ENCODE results near the gene ROR2. TPM values are rescaled to one million over a fixed set of nuclear protein-coding genes. Genes with fewer than 3 reads are reported as not detected.

The ROR2 gene
- total and polyA plus RNA-seq, 5 donors, result 20.1 to 38.9 (median 35.3) TPM

- Histone ChIP-seq H3K27me3 (ENCODE audit: control insufficient read depth, insufficient read depth) (no peaks in the 10 kb centered on the region), H3K4me3 (ENCODE audit: low read length) (no peak overlapping the region), H3K27ac (ENCODE audit: low read length) (no peak overlapping the region), H3K4me1 (ENCODE audit: control insufficient read depth, insufficient read depth, low read length) (peaks cover 2% of the 10 kb centered on the region), H3K9me3 (ENCODE audit: control insufficient read depth, low read length) (no peaks in the 10 kb centered on the region)
- intact Hi-C loops (cut with DNase I), result no loop called here
- DNase-seq (no peak), ATAC-seq (no peak)
- WGBS, result 48% methylated on average over 6 of the region's 6 CpGs
These were observed 372.4 kb downstream of the ROR2 start for GRCh38 chr9:91577633-91578061.

DNA sequence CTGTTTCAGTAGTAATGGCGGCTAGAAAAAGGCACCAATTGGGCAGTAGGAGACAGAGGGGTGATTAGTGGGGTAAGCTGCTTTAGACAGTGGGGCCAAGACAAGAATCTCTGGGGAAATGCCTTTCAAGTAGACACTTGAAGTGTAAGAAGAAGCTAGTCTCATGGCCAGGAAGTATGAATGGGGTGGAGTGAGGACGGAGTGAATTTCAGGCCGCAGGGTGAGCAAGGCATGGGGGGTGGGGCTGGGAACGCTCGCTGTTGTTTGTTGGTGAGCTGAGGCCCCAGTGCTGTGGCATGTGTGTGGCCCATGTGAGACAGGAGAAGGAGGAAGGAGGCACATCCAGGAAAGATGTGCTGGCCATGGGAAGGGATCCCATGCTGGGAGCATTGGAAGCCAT is 377.2 kb downstream of the ROR2 start:
- intact Hi-C loops (cut with DNase I), result no loop called here
- no peak for ATAC-seq
- 77% methylated on average over 5 of the region's 5 CpGs for WGBS

GRCh38 chr9:91572044-91572443 is 378.0 kb downstream of the ROR2 start:
- intact Hi-C loops (cut with DNase I), result no loop called here
- Histone ChIP-seq H3K27ac (ENCODE audit: low read length) (no peak overlapping the region), H3K9me3 (ENCODE audit: control insufficient read depth, low read length) (no peaks in the 10 kb centered on the region), H3K27me3 (ENCODE audit: control insufficient read depth, insufficient read depth) (no peaks in the 10 kb centered on the region), H3K4me3 (ENCODE audit: low read length) (no peak overlapping the region), H3K4me1 (ENCODE audit: control insufficient read depth, insufficient read depth, low read length) (no peaks in the 10 kb centered on the region)
- DNase-seq, result no peak
- ATAC-seq, result no peak
- WGBS, result 26% methylated on average over 4 of the region's 4 CpGs

More for the DNA sequence above, 377.2 kb downstream of the ROR2 start:
- no peak overlapping the region for H3K4me3 ChIP-seq (ENCODE audit: low read length)
- no peaks in the 10 kb centered on the region for H3K27me3 ChIP-seq (ENCODE audit: control insufficient read depth, insufficient read depth)
- DNase-seq, result no peak
- no peak overlapping the region for H3K27ac ChIP-seq (ENCODE audit: low read length)
- H3K9me3 ChIP-seq (ENCODE audit: control insufficient read depth, low read length), result no peaks in the 10 kb centered on the region
- no peaks in the 10 kb centered on the region for H3K4me1 ChIP-seq (ENCODE audit: control insufficient read depth, insufficient read depth, low read length)

DNA sequence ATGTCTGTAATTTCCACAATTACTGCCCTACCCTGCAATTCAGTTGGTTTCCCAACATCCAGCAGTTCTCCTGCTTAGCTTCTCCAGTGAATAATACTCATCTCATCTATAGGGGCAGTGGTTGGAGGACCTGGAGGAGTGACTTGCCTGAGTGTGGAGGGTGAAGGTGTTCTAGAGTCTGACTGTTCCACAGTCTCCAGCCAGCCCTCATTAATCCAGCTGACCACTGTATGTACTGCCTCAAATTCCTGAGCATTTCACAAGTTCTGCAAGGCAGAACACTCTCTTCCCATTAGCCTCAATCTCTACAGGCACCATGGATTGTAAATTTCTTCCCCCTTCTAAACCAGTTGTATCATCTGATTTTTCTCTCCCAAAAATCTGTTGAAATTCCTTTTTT is 379.0 kb downstream of the ROR2 start:
- Histone ChIP-seq H3K4me1 (ENCODE audit: control insufficient read depth, insufficient read depth, low read length) (no peaks in the 10 kb centered on the region), H3K27me3 (ENCODE audit: control insufficient read depth, insufficient read depth) (no peaks in the 10 kb centered on the region), H3K4me3 (ENCODE audit: low read length) (no peak overlapping the region), H3K27ac (ENCODE audit: low read length) (no peak overlapping the region), H3K9me3 (ENCODE audit: control insufficient read depth, low read length) (no peaks in the 10 kb centered on the region)
- DNase-seq, result no peak
- no peak for ATAC-seq
- intact Hi-C loops (cut with DNase I), result no loop called here

- intact Hi-C loops (cut with DNase I), result no loop called here
- Histone ChIP-seq H3K4me1 (ENCODE audit: control insufficient read depth, insufficient read depth, low read length) (no peaks in the 10 kb centered on the region), H3K27me3 (ENCODE audit: control insufficient read depth, insufficient read depth) (no peaks in the 10 kb centered on the region), H3K27ac (ENCODE audit: low read length) (no peak overlapping the region), H3K4me3 (ENCODE audit: low read length) (no peak overlapping the region), H3K9me3 (ENCODE audit: control insufficient read depth, low read length) (no peaks in the 10 kb centered on the region)
- WGBS, result 70% methylated on average over 12 of the region's 12 CpGs
- ATAC-seq (peak in 1 of 2 donors; percentile 33), DNase-seq (no peak)
These were observed 382.3 kb downstream of the ROR2 start for GRCh38 chr9:91567642-91568274.

DNA sequence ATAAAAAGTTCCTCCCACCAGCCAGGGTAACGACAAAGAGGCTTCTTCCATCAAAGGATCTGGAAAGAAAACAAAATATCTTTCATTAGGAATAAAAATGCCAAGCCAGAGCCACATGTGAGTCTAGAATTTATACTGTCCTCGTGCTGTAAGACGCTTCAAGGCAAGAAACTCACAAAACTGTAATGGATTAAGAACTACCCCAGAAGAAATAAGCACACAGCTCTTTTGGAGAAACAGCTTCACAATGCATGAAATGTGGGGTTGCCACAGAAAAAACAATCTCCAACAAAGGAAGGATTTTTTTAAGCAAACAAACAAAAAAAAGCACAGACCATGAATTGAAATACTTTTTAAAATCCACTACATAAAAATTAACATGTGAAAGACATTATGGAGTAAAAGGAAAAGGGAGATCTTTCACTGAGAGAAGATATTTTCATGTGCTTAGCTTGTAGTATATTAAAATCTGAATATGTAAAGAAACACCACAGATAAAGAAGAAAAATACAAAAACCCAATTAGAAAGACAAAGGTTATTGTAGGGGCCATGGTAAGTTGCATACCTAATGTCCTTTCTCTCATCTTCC is 385.9 kb downstream of the ROR2 start:
- intact Hi-C loops (cut with DNase I), result no loop called here
- 56% methylated on average over 3 of the region's 3 CpGs for WGBS
- ATAC-seq, result no peak

DNA sequence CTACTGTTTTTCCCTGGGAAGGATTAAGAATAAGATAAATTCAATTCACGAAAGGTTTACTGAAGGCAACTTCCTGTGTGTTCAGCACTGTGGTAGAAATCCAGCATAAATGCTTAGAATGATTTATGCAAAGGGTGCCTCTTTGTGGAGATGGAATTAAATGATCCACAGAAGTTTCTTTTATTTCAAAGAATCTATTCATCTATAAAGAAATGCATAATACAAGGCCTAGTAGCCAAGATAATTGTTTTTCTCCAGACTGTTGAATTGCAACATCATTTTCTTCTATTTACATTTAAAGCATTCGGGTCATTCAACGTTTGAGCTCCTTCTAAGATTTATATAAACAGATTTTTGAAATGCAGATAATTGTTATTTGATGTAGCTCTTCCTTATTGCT is 387.6 kb downstream of the ROR2 start:
- intact Hi-C loops (cut with DNase I), result no loop called here
- Histone ChIP-seq H3K27me3 (ENCODE audit: control insufficient read depth, insufficient read depth) (no peaks in the 10 kb centered on the region), H3K27ac (ENCODE audit: low read length) (no peak overlapping the region), H3K4me1 (ENCODE audit: control insufficient read depth, insufficient read depth, low read length) (no peaks in the 10 kb centered on the region), H3K4me3 (ENCODE audit: low read length) (no peak overlapping the region), H3K9me3 (ENCODE audit: control insufficient read depth, low read length) (no peaks in the 10 kb centered on the region)
- no peak for ATAC-seq
- WGBS, result 57% methylated on average over 3 of the region's 3 CpGs
- DNase-seq, result no peak

More for the DNA sequence above, 385.9 kb downstream of the ROR2 start:
- Histone ChIP-seq H3K4me1 (ENCODE audit: control insufficient read depth, insufficient read depth, low read length) (no peaks in the 10 kb centered on the region), H3K27me3 (ENCODE audit: control insufficient read depth, insufficient read depth) (no peaks in the 10 kb centered on the region), H3K4me3 (ENCODE audit: low read length) (no peak overlapping the region), H3K27ac (ENCODE audit: low read length) (no peak overlapping the region), H3K9me3 (ENCODE audit: control insufficient read depth, low read length) (no peaks in the 10 kb centered on the region)
- no peak for DNase-seq

DNA sequence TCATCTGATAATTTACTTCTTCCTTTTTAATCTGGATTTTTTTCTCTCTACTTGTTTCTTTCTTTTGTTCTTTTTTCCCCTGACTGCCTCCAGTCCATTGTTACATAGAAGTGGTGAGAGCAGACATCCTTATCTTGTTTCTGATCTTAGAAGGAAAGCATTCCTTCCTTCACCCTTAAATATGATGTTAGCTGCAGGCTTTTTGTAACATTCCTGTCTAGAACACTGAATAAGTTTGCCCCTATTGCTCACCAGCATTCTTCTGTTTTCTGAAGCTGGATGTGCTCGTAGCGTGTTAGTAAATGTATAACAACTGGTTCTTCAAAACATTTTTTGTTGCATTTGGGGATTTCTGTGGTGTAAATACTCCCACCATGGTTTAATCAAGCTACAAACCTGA is 389.7 kb downstream of the ROR2 start:
- no peak overlapping the region for H3K4me3 ChIP-seq (ENCODE audit: low read length)
- no peaks in the 10 kb centered on the region for H3K4me1 ChIP-seq (ENCODE audit: control insufficient read depth, insufficient read depth, low read length)
- no peaks in the 10 kb centered on the region for H3K9me3 ChIP-seq (ENCODE audit: control insufficient read depth, low read length)
- DNase-seq (no peak), ATAC-seq (no peak)
- no peaks in the 10 kb centered on the region for H3K27me3 ChIP-seq (ENCODE audit: control insufficient read depth, insufficient read depth)
- WGBS, result 92% methylated on average over 2 of the region's 2 CpGs
- intact Hi-C loops (cut with DNase I), result no loop called here
- H3K27ac ChIP-seq (ENCODE audit: low read length), result no peak overlapping the region

- Histone ChIP-seq H3K9me3 (ENCODE audit: control insufficient read depth, low read length) (no peaks in the 10 kb centered on the region), H3K27ac (ENCODE audit: low read length) (no peak overlapping the region), H3K4me3 (ENCODE audit: low read length) (no peak overlapping the region), H3K27me3 (ENCODE audit: control insufficient read depth, insufficient read depth) (no peaks in the 10 kb centered on the region), H3K4me1 (ENCODE audit: control insufficient read depth, insufficient read depth, low read length) (no peaks in the 10 kb centered on the region)
- intact Hi-C loops (cut with DNase I), result no loop called here
- 54% methylated on average over 2 of the region's 2 CpGs for WGBS
- DNase-seq, result no peak
- no peak for ATAC-seq
These were observed 391.1 kb downstream of the ROR2 start for GRCh38 chr9:91558879-91559278.

- Histone ChIP-seq H3K27ac (ENCODE audit: low read length) (no peak overlapping the region), H3K9me3 (ENCODE audit: control insufficient read depth, low read length) (no peaks in the 10 kb centered on the region), H3K4me3 (ENCODE audit: low read length) (no peak overlapping the region), H3K27me3 (ENCODE audit: control insufficient read depth, insufficient read depth) (no peaks in the 10 kb centered on the region), H3K4me1 (ENCODE audit: control insufficient read depth, insufficient read depth, low read length) (no peaks in the 10 kb centered on the region)
- DNase-seq (no peak), ATAC-seq (no peak)
- intact Hi-C loops (cut with DNase I), result no loop called here
- WGBS, result 90% methylated on average over 3 of the region's 3 CpGs
These were observed 391.6 kb downstream of the ROR2 start for GRCh38 chr9:91558395-91558794.

GRCh38 chr9:91557327-91557726 is 392.7 kb downstream of the ROR2 start:
- ATAC-seq (no peak), DNase-seq (no peak)
- WGBS, result 62% methylated on average over 2 of the region's 2 CpGs
- Histone ChIP-seq H3K27me3 (ENCODE audit: control insufficient read depth, insufficient read depth) (no peaks in the 10 kb centered on the region), H3K27ac (ENCODE audit: low read length) (no peak overlapping the region), H3K9me3 (ENCODE audit: control insufficient read depth, low read length) (no peaks in the 10 kb centered on the region), H3K4me1 (ENCODE audit: control insufficient read depth, insufficient read depth, low read length) (no peaks in the 10 kb centered on the region), H3K4me3 (ENCODE audit: low read length) (no peak overlapping the region)
- intact Hi-C loops (cut with DNase I), result no loop called here

GRCh38 chr9:91555132-91555531 is 394.9 kb downstream of the ROR2 start:
- Histone ChIP-seq H3K4me3 (ENCODE audit: low read length) (no peak overlapping the region), H3K27me3 (ENCODE audit: control insufficient read depth, insufficient read depth) (no peaks in the 10 kb centered on the region), H3K27ac (ENCODE audit: low read length) (no peak overlapping the region), H3K4me1 (ENCODE audit: control insufficient read depth, insufficient read depth, low read length) (no peaks in the 10 kb centered on the region), H3K9me3 (ENCODE audit: control insufficient read depth, low read length) (no peaks in the 10 kb centered on the region)
- 59% methylated on average over 2 of the region's 2 CpGs for WGBS
- ATAC-seq, result no peak
- intact Hi-C loops (cut with DNase I), result no loop called here
- no peak for DNase-seq
